Measurements from ENCODE around the gene TNRC18. TPM values are rescaled to one million over a fixed set of nuclear protein-coding genes. Genes with fewer than 3 reads are reported as not detected.

The TNRC18 gene
- total RNA-seq, 1 donor from 2014 or later: 118 TPM

DNA sequence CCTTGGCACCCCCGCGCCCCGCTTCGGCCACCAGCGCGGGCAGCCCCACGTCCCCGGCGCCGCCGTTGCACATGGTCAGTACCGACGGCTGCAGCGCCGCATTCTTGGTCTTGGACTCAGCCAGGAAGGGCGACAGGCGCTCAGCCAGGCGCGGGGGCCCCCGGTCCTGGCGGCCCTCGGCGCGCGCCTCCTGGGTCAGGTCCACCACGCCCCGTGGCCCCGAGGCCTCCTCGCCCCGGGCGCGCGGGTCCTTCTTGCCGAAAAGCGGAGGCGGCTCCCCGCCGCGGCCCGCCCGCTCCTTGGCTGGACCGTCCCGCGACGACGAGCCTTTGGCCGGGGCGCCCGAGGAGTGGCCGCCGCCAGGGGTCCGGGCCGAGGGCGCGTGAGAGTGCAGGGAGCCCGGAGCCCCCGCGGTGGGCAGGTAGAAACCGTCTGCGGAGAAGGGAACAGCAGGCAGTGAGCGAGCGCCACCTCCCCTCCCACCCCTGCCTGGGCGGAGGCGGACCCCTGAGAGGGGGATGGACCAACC lies 34.7 kb downstream of the TNRC18 start:
- Histone ChIP-seq H3K4me1 (peaks cover 8% of the 10 kb centered on the region), H3K9me3 (no peaks in the 10 kb centered on the region), H3K27me3 (no peaks in the 10 kb centered on the region), H3K4me3 (no peak overlapping the region), H3K36me3 (peaks cover 82% of the 10 kb centered on the region), H3K27ac (no peak overlapping the region)
- no peak for DNase-seq
- no peak for ATAC-seq
- TF ChIP-seq, protein P1, sequence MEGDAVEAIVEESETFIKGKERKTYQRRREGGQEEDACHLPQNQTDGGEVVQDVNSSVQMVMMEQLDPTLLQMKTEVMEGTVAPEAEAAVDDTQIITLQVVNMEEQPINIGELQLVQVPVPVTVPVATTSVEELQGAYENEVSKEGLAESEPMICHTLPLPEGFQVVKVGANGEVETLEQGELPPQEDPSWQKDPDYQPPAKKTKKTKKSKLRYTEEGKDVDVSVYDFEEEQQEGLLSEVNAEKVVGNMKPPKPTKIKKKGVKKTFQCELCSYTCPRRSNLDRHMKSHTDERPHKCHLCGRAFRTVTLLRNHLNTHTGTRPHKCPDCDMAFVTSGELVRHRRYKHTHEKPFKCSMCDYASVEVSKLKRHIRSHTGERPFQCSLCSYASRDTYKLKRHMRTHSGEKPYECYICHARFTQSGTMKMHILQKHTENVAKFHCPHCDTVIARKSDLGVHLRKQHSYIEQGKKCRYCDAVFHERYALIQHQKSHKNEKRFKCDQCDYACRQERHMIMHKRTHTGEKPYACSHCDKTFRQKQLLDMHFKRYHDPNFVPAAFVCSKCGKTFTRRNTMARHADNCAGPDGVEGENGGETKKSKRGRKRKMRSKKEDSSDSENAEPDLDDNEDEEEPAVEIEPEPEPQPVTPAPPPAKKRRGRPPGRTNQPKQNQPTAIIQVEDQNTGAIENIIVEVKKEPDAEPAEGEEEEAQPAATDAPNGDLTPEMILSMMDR (IDR thresholded peaks at IDR 0.05): no peak
- intact Hi-C loops (cut with DNase I): no loop called here

DNA sequence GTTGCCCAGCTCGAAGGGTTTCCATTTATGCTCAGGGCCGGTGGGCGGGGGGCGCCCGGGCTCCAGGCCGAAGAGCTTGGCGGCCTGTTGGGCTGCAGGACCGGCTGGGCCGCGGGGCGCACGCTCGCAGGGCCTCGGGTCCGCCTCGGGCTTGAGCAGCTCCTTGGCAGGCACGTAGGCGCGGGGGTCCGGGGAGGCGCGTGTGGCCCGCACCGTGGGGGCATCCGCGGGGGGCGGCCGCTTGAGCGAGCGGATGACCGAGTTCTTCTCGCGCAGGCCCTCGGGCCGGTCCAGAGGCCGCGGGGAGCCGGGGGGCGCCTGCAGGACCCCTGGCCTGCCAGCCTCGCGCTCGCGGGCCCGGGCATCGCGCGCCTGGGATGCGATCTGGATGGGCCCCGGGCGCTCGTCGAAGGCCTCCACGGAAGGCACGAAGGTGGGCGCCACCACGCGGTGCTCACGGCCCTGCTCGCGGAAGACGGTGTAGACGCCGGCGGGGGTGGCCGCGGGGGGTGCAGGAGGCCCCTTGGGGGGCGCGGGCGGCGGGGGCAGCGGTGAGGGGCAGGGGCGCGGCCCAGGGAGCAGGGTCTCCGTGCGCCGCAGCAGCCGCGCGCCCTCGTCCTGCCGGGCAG lies 35.2 kb downstream of the TNRC18 start:
- peak; percentile 12 for ATAC-seq
- TF ChIP-seq, protein P1 (IDR thresholded peaks at IDR 0.05): no peak
- H3K27me3 ChIP-seq: no peaks in the 10 kb centered on the region
- H3K36me3 ChIP-seq: peaks cover 76% of the 10 kb centered on the region
- no peaks in the 10 kb centered on the region for H3K9me3 ChIP-seq
- intact Hi-C loops (cut with DNase I): no loop called here
- no peak overlapping the region for H3K27ac ChIP-seq
- no peak overlapping the region for H3K4me3 ChIP-seq
- DNase-seq: no peak
- peaks cover 11% of the 10 kb centered on the region for H3K4me1 ChIP-seq

DNA sequence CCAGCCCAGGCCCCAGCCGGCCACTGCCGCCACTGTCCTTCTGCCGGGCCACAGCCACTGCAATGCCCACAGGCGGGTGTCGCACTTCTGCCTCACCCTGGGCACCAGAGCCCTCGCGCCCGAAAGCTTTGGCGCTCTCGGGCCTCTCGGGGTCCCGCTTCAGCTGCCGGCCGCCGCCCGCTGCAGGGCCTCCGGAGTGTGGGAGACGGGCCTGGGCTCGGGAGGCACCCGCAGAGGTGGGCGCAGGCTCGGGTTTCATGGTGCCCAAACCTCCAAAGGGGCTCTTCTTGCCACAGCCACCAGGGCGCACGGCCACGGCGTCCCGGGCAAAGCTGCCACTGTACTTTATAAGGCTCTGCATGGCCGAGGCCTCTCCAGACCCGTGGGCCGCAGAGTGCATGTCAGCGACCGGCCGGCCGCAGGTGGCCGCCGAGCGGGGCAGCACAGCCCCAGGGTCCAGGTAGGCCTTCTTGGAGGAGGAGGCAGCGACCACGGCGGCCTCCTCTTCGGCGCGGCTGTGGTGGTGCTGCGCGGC lies 35.9 kb downstream of the TNRC18 start:
- Histone ChIP-seq H3K27ac (no peak overlapping the region), H3K27me3 (no peaks in the 10 kb centered on the region), H3K36me3 (peaks cover 70% of the 10 kb centered on the region), H3K4me1 (peaks cover 16% of the 10 kb centered on the region), H3K9me3 (no peaks in the 10 kb centered on the region), H3K4me3 (no peak overlapping the region)
- DNase-seq: no peak
- TF ChIP-seq, protein P1 (IDR thresholded peaks at IDR 0.05): no peak
- peak; percentile 3 for ATAC-seq
- intact Hi-C loops (cut with DNase I): no loop called here

DNA sequence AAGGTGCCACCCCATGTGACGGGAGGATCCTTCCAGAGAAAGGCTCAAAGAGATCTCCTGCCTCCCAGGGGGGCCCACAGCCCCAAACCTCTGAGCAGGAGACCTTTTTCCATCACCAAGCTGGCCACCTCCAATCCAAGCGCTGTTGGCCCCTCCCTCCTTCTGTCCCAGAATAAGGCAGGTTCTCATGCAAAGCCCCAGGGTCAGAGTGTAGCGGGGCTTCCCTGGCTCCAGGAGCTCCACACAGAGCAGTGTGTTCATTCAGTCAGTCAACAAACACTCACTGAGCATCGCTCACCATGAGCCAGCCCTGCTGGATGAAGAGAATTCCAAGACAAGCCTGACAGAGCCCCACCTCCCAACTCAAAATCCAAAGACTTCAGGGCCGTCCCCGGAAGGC lies 39.0 kb downstream of the TNRC18 start:
- H3K27ac ChIP-seq: no peak overlapping the region
- peaks cover 40% of the 10 kb centered on the region for H3K36me3 ChIP-seq
- H3K9me3 ChIP-seq: no peaks in the 10 kb centered on the region
- TF ChIP-seq, protein P1 (IDR thresholded peaks at IDR 0.05): no peak
- H3K4me3 ChIP-seq: no peak overlapping the region
- intact Hi-C loops (cut with DNase I): no loop called here
- DNase-seq: no peak
- no peak for ATAC-seq
- peaks cover 42% of the 10 kb centered on the region for H3K4me1 ChIP-seq
- H3K27me3 ChIP-seq: no peaks in the 10 kb centered on the region

DNA sequence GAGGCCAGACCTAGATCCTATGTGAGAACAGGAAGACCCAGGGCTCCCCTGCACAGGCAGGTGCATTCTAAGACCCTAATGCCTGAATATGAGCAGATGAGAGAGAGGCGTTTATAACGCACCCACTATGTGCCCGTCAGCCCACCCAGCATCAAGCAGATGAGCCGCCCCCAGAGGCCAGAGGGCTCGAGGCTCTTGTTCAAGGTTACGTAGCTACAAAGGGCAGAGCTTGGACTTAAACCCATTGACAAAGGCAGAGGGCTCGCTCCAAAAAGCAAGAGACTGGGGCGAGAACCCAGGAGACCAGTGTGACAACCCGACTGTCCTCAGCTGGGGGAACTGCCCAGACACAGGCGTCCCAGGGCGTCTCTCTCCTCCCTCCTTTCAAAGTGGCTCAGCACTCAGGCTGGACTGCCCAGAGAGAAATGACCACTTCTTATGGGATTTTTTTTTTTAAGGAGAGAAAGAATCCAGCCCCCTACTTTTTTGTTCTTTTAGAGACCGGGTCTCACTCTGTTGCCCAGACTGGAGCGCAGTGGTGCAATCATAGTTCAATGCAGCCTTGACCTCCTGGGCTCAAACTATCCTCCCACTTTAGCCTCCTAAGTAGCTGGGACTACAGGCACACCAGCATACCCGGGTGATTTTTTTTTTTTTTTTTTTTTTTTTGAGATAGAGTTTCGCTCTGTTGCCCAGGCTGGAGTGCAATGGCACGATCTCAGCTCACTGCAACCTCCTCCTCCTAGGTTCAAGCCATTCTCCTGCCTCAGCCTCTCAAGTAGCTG lies 40.1 kb downstream of the TNRC18 start:
- H3K9me3 ChIP-seq: no peaks in the 10 kb centered on the region
- no peak for ATAC-seq
- H3K4me1 ChIP-seq: peaks cover 42% of the 10 kb centered on the region
- TF ChIP-seq, protein P1 (IDR thresholded peaks at IDR 0.05): no peak
- intact Hi-C loops (cut with DNase I): no loop called here
- peaks cover 39% of the 10 kb centered on the region for H3K36me3 ChIP-seq
- DNase-seq: no peak
- H3K27me3 ChIP-seq: no peaks in the 10 kb centered on the region
- no peak overlapping the region for H3K4me3 ChIP-seq
- no peak overlapping the region for H3K27ac ChIP-seq

Measured in upper lobe of right lung (tissue), 1 donor.